ENCODE data around the gene NLGN2.

The NLGN2 gene

DNA sequence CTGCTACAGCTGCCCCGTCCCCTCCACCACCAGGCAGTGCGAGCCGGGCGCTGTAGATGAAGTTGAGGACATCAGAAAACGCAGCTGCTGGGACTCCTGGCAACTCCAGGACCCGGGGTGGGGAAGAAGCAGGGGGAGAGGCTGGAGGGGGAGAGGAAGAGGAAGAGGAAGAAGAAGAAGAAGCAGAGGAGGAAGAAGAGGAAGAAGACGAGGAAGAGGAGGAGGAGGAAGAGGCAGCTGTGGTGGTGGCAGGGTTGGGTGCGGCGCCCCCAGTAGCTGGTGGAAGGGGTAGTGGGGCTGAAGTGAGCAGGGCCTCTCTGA, 58.6 kb downstream of the NLGN2 start:
- DNase-seq (ENCODE audit: low spot score): no peak

- DNase-seq (ENCODE audit: low spot score): no peak
Measured at GRCh38 chr17:7466639-7467341, 59.1 kb downstream of the NLGN2 start.

- no peak for DNase-seq (ENCODE audit: low spot score)
Measured at GRCh38 chr17:7467498-7467897, 59.9 kb downstream of the NLGN2 start.

DNA sequence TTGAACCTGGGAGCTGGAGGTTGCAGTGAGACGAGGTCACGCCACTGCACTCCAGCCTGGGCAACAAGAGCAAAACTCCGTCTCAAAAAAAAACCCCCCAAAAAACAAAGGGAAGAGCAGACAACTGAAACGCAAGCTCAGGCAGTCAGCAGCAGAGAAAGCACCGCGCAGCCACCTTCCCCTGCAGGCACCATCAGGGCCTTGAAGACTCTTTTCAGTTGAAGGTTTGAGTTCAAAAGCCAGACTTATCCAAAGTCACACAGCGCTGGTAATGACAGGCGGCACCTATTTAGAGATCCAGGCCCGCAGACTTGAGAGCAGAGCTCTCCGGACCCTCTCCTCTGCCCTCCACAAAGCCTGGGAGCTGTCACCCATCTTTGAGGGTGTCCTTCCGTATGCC, 60.6 kb downstream of the NLGN2 start:
- DNase-seq (ENCODE audit: low spot score): no peak

- no peak for DNase-seq (ENCODE audit: low spot score)
Measured at GRCh38 chr17:7468804-7469389, 61.3 kb downstream of the NLGN2 start.

Data from NAMALWA (cell line).